HG02973 (cell line): ENCODE measurements around the gene FAAH.

Experiments used
- ATAC-seq: cut with Tn5 transposase; IDR thresholded peaks from one replicate; pipeline ENCODE4 v1.9.1; 2021; ENCODE audit warnings: moderate library complexity; ENCODE audit not compliant: unreplicated experiment

Gene FAAH

DNA sequence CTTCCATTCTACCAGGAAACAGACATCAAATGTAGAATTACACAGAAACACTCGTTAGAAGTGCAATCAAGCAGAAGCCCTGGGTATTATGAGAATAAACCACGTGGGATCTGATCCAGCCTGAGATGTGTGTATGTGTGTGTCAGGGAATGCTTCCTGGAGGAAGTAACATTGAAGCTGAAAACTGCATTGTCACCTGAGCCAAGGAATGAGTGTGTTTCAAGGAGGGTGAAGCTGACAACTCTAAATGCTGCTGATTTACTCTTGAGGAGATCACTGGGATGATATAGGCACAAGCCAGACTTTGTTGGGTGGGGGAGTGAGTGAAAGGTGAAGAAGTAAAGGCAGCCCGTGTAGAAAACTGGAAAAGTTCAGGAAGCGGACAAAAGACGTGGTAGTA lies 27.6 kb downstream of the FAAH start:
- no peak for ATAC-seq

DNA sequence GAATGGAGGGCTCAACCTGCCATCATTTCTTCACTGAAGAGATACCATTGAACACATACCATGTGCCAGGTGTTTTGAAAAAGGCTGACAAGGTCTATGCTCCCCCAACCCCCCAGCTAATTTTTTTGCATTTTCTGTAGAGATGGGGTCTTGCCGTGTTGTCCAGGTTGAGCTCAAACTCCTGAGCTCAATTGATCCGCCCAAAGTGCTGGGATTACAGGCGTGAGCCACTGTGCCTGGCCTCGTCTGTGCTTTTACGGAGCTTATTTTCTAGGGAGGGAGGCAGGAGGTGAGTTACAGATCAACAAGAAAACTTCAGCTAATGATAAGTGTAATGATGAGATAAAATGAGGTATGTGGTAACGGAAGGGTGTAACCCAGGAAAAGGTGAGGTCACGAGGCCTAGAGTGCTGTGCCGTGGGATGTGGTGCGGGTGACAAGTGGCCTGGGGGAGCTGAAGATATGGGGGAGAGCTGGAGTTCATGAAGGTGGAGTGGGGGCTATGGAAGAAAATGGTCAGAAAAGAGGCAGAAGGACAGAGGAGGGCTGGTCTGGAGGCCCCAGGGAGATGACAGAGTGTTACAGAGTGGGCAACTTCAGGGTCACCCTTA lies 28.2 kb downstream of the FAAH start:
- no peak for ATAC-seq

DNA sequence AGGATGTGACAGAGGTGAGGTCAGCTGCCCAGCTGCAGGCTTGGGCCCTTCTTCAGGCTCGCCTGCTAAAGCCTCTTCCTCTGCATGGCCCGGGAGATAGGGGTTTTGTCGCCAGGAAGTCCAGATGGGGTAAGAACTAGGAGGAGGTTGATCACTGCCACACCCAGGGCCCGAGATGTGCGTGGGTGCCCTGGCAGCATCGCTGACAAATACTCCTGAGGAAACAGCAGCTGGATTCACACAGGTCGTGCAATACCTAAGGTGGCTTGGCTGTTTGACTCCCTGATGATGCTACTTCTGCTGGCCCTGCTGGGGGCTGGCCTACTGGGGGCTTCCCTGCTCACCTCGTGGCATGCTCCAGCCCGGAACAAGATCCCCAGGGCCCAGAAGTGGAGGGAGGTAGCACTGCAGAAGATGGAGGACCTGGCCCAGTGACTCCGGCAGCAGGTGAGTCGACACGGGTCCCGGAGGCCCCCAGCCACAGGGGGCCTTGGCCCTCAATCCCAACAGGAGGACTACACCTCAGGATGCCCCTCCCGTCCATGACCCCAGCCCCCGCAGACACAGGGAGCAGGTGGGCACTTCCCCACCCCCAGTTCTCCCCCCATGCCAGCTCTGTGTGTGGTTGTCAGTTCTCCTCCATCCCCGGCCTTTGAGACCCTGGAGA lies 29.6 kb downstream of the FAAH start:
- ATAC-seq = no peak

DNA sequence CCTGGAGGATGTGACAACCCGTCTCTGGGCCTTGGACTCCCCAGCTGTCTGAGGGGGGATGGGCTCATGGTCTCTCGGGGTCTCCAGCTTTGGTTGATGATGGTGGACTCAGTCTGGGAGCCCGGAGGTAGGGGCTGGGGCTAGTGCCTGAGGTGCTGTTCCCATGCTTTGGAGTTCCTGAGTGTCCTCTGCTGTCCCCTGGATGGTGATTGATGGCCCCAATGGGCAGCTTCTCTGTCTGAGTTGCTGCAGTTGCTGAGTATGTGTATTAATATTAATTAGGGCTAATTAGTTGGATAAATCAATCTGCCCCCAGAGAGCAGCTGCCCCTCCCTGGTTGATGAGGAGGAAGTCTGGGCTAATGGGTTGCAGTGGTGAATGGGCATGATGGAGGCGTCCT lies 30.6 kb downstream of the FAAH start:
- ATAC-seq = no peak

DNA sequence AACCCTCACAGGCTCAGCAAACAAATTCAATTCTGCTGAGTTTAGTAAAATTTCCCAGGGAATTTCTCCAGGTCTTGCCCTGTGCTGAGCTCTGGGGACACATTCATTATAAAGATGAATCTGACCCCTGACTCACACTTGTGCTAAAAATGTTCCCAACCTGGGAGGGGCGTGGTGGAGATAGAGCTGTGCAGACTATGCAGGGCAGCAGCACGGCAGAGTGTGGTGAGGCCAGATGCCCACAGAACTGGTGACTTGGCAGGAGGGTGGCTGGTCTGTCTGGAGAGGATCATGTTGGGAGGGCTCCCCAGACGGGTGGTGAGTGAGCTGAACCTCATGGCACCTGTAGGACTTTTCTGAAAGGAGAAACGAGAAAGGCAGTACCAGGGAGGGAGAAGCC lies 31.6 kb downstream of the FAAH start:
- ATAC-seq = no peak

DNA sequence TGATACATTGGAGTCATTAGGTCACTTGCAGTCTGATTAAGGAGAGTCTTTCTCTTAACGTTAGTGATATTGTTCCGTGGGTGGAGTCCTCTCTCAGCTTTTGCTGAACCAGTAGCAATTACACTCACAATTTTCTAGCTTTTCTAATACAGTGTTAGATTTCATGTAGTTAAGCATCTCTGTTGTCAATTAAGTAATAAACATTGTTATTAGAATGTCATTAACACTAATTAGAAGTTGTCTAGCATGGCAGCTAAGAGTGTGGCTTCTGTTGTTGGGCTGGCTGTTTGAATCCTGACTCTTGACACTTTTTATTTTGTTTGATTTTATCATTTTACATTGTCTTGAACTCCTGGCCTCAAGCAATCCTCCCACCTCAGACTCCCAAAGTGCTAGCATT lies 33.4 kb downstream of the FAAH start:
- no peak for ATAC-seq

DNA sequence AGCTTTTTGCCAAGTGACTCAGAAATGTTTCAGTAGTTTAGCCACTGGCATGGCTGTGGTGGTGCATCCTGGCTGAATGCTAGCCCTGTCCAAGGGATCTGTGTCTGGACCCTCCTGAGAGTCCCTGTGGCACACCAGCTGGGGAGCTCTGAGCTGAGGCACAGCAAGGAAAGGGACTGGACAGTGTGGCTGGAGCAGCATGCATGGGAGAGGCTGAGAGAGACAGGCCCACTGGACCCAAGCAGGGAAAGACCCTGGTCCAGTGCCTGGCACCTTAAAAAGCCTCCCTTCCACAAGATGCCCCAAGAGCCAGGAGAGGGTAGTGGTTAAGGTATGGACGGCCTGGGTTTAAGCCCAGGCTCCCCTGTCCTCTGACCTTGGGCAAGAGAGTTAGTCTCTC lies 35.3 kb downstream of the FAAH start:
- no peak for ATAC-seq

DNA sequence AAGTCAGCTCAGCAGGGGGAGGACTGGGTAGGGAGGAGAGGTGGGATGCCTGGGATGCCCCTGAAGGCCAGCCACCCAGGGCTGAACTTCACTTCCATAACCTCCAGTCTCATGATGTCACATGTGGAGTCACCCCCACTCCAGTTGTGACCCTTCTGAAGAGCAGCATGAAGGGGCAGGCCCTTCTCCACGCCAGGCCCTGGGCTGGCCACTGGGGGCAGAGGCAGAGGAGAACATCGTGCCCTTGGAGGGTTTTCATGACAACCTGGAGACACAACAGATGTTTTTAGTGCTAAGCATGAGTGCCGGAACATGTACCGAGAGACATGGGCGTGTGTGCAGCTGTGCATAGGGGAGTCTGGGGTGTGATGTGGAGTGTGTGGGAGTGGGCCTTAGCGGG lies 37.6 kb downstream of the FAAH start:
- no peak for ATAC-seq

DNA sequence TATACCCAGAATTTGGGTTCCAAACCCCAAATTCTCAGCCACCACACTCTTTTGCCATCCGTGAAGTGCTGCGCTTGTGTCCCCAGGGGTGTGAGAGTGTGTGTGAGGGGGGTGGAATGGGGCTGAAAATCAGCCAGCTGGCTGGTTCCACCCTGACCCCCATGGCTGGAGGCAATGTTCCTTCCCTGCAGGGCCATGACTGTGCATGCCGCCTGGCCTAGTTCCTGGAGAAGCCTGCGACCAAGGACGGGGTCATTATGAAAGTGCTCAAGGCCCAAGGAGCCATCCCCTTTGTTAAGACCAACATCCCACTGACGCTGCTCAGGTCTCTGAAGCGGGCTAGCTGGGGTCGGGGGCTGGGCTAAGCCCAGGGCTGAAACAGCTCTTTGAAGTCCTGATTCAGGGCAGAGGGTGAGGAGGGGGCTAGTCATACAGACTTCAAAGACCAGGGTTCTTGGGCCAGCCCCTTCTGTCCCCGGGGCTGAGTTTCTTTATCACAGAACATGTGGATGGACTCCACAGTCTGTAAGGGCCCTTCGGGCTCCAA lies 38.7 kb downstream of the FAAH start:
- ATAC-seq = no peak

DNA sequence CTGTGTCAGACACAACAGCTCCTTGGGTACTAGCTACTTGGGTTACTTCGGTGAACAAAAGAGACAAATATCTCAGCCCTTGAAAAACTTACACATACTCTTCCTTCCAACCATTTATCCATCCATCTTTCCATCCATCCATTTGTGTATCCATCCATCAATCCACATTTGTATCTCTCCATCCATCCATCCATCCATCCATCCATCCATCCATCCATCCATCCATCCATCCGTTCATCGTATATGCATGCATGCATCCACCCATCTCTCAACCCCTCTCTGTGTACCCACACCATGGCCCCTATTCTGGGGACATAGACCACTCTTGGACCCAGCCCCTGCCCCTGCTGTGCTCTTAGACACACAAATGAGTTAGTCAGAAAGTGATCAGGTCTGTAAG lies 40.2 kb downstream of the FAAH start:
- ATAC-seq = no peak

DNA sequence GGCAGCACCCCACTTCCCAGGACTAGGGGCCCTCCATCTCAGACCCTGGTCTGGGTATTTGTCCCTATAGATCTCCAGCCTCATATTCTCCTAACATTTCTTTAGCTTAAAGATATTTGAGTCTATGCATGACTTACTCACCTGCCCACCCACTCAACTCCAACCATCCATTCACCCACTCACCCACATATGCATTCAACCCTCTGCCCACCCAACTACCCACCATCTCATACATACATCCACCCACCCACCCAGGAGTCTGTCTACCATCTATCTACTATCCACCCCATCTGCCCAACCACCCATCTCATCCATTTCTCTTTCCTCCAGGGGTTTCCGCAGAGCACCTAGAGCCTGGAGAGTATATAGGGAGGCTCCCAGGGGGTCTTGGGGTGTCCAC lies 42.7 kb downstream of the FAAH start:
- no peak for ATAC-seq

DNA sequence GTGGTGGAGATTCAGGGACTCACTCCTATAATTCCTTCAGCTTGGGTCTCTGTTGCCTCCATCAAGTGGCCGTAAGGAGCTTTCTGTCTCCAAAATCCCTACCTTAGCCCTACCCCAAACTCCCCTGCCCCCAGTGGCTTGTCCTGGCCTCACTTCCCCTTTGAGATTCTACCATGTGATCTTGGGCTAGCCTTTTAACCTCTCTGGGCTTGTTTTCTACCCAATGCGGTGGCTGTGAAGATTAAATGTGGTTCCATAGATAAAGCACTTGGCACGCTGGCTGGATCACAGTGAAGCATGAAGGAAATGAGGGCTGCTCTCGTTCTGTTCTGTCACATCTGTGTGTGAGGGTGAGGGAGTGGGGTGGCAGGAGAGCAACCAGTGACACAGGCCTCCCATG lies 43.6 kb downstream of the FAAH start:
- no peak for ATAC-seq

DNA sequence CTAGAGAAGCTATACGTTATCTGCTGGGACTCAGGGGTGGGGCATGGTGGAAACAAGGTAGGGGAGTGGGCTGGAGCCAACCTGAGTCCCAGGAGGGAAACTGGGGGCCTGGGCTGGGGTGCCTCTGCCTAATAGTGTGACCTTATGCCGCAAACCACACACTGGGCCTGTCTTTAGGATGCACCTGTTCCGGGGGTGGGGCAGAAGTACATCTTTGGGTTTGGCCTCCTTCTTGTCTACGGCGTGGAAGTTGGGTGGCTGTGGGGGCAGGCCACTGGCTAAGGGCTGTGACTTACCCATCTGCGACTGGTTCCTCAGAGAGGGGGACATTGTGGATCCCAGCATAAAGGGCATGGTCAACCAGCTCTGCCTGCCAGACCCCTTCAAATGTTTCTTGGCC lies 44.2 kb downstream of the FAAH start:
- no peak for ATAC-seq

DNA sequence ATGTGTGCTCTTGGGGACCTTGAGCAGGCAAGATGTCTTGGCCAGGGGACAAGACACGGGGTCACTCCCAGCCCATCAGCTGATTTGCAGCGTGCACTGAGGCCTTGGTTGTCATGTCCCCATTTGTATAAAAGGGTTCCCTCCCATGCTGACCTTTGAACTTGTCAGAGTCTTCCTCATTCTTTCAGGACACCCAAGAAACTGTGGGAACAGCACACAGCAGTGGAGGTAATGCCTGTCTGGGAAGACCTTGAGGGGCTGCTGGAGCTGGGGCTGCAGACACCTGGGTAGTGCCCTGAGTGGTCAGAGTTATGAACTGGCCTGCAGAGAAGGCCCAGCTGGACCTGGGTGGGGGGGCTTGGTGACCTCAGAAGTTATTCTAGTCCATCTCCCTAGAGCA lies 46.4 kb downstream of the FAAH start:
- no peak for ATAC-seq

DNA sequence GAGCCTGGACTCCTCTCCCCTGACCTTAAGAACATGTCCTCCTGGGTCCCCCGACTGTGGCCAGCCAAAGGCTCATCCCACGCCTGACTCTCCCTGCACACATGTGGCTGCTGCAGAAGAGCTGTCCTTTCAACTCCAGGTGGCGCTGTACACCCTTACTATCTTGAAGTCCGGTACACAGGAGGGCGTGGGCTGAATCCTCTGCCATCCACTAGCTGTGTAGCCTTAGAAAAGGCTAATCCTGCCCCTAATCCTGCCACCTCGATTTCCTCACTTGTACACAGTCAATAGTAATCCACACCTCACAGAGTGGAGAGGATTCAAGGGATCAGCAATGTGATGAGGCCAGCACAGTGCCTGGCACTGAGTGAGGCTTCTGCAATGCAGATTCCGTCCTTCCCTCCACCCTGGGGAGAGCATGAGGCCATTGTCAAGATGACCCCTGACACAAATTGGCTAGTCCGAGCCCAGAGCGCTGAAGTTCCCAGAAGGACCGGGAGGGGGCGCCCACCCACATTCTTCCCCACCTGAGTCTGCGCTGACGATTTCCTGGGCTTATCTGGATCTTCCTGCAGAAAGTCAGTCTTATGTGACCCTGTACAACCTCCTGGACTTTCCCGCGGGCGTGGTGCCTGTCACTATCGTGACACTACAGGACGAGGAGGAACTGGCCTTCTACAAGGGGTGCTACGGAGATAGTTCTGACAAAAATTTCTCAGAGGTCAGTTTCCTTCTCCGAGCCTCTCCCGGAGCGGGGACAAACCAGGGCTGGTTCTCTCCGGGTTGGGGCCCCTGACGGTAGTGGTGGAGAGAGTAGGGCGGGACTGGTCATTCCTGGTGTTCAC lies 48.4 kb downstream of the FAAH start:
- ATAC-seq = peak; percentile 87

DNA sequence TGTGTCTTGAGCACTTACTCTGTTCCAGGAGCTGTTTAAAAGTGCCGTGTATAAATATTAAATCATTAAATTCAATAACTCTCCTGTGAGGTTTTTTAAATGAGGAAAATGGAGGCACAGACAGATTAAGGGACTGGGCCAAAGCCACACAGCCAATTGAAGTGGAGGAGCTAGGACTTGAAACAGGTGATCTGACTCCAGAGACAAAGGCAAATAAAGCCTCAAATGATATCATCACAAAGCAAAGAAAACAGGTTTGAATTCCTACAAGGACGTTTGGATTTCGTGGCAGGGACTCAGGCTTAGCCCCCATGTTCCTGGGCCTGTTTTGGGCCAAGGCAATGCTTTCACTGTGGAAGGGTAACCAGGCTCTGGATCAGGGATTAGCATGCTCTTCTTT lies 50.3 kb downstream of the FAAH start:
- ATAC-seq = no peak

DNA sequence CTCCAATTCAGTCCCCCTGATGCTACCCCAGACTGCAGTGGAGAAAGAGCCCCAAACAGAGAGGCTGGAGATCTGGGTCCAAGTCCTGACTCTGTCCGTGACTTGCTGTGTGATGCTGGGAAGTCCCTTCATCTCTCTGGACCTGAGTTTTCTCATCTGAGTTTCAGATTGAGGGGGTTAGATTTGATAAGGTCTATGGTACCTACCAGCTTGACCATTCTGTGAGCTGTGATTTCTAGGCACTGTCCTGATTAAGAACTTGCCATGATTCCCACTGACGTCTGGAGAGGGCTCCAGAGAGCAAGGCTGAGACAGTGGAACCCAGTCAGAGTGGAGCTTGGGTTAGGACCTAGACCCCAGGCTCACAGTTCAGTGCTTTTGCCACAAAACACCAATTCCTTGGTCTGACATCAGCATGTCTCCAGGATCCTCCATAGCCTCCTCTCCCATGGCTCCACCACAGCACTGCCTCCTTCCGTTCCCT lies 51.7 kb downstream of the FAAH start:
- ATAC-seq = no peak

DNA sequence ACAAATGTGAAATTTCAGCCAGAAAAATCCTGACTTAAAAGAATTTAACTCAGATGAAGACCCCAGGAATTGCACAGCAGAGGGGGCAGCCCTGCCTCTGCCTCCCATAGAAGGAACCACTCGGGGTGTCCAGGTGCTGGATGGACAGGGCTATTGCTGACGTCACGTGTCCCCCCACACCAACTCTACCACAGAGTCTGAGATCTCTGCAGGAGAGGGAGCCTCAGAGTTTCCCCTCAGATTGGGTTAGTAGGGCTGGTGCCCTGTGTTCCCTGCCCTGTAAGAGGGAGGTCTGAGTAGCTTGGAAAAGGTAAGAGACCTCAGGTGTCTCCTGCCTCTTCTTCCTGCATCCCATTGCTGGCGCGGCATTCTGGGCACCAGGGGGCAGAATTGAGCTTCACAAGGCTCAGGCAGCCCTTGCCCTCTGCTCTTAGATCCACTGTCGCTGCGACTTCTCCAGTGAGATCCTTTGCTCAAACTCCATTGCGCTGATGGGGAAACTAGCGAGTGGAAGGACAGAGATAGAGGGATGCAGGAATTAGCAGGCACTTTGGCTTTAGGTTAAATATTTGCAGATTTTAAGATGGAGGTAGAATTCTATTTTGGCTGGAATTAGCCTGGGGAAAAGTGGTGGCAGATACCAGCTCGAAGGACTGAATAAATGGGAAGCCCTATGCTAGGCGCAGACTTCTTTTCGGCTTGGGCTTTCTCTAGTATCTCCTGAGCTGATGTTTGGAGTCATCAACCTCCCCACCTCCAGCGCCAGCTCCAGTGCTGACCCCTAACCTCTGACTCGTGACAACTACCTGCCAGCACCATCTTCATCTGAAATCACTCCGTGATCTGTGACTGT lies 52.8 kb downstream of the FAAH start:
- no peak for ATAC-seq

DNA sequence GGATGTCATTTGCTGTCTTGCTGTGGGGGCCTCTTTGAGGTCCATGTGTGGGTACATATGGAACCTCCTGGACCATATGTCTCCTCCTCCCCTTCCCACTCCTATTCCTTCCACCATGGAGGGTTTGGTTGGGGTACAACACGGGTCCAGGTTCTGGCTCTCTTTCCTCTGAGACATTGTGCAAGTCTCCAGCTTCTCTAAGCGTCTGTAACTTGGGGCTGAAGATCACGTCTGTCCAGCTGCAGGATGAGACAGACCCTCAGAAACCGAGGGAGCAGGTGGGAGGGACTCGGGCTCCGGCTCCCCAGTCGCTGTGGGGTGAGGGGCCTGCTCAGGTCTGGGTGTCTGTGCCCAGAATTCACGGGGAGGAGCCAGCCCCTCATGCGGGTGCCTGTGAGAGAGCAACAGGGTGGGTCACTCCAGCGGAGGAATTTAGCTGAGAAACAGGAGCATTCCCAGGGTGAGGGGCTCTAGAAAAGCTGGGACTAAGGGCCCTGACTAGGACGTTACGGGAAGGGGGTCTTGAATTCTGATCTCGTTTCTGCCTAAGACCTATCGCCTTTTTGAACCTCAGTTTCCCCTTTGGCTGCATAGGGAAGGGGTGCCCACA lies 53.5 kb downstream of the FAAH start:
- ATAC-seq = no peak

DNA sequence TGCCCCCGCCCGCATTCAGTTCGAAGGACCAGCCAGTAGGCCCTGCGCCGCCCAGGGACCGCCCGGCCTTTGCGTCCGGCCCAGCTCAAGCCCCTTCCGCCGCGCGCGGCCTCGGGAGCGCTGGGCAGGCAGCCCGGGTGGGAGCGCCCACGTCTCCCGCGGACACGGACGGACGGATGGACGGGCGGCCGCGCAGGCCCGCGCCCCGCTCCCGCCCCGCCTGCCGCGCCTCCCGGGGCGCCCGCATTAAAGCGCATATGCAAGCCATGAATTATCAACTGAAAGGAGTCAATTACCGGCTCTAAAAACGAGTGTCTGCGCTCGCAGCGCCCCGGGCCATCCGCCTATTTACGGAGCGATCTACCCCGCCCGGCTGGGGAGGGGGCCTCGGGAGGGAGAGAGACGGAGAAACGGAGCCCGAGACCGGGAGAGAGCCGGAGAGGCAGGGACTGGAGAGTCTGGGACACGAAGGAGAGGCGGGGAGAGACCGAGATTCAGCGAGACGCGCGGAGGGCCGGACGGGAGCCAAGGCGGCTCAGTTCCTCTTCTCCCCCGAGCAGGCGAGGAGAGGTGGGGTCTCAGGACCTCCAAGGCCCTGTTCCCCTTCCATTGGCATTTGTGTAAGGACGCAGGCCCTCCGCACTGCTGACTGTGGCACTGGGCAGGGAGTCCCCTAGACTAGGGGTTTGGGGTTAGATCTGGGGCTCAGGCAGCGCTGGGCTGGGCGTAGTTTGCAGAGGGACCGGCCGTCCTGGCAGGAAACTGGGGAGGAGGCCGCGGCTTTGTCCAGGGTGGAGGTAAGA lies 54.2 kb downstream of the FAAH start:
- ATAC-seq = no peak
